ENCODE results near the gene TICAM2.
"Not testable (repeated sequence)": the region's sequence is repeated elsewhere in the genome, so short reads cannot be mapped to it uniquely, and the experiment has no call there.

TICAM2 gene, protein sequence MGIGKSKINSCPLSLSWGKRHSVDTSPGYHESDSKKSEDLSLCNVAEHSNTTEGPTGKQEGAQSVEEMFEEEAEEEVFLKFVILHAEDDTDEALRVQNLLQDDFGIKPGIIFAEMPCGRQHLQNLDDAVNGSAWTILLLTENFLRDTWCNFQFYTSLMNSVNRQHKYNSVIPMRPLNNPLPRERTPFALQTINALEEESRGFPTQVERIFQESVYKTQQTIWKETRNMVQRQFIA

DNA sequence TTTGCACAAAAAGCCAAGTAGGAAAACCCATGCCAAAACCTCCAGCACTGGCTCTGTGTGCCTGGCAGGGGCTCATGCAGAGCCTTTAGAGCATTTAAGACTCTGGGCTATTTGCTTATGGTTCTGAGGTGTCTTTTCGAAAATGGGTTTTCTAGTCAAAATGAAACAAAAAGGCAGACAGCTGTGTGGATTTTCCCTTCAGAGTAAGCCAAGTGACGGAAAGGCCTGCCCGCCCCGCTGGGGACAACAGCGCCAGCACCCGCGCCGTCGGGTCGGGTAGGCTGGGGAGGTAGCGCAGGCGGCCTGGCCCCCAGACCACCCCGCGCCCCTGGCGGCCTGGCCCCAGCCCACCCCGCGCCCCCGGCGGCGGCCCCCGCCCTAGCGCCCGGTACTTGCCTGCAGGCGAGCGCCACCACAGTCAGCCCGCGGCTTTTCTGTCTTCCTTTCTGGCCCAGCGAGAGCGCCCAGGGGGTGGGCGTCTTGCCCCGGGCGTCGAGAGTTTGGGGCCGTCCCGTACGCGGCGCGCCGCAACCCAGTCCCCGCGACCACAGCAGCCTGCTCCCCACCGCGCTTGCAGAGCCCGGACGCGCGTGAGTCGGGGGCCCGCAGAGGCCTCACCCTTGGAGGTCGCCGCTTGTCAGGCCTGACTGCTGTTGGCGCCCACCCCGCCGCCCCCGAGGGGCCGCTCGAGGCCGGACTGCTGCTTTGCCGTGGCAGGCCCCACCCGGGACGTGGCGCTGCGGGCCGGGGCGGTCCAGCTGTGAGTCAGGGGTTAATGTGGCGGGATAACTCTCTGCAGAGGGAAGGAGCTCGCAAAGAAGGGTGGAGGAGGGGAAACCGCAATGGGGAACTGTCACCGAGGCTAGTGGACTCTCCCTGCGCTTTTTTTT, at the start of gene TICAM2:
TSS of gene TICAM2 (minus strand) at position 779 of the 890 bp plus-strand sequence. CDS start 21,223 bp downstream, outside the sequence.
- FAIRE-seq = peak; percentile 95
- peak; percentile 60 for DNase-seq (ENCODE audit: extremely low spot score, insufficient read length, low read depth)

GRCh38 chr5:115649541-115649940, 47.3 kb upstream of the TICAM2 start:
- FAIRE-seq (no peak), DNase-seq (ENCODE audit: extremely low spot score, insufficient read length, low read depth) (no peak)

GRCh38 chr5:115648056-115648455, 45.8 kb upstream of the TICAM2 start:
- no peak for DNase-seq (ENCODE audit: extremely low spot score, insufficient read length, low read depth)
- no peak for FAIRE-seq

DNA sequence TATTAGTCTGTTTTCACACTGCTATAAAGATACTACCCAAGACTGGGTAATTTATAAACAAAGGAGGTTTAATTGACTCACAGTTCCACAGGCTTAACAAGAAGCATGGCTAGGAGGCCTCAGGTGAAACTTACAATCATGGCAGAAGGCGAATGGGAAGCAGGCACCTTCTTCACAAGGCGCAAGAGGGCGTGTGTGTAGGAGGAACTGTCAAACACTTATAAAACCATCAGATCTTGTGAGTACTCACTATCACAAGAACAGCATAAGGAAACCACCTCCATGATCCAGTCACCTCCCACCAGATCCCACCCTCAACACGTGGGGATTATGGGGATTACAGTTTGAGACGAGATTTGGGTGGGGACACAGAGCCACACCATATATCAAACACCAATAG, 43.1 kb upstream of the TICAM2 start:
- not testable (repeated sequence) for FAIRE-seq; DNase-seq (ENCODE audit: extremely low spot score, insufficient read length, low read depth)

DNA sequence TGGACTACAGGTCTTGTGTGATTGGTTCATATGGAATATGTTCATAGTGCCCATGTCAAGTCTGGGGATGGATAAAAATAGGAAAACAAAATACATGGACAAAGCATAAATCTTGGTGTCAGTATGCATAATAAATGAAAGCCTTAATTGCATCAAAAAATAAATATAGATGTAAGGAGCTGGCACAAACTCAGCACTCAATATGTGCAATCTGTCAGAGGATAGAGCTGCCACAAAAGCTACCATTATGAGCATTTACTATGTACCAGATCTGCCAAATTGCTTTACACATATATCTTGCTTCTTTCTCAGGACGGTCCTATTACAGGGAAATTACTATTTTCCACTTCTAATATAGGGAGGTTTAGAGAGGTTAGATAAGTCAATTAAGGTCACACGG, 41.8 kb upstream of the TICAM2 start:
- FAIRE-seq = no peak
- DNase-seq (ENCODE audit: extremely low spot score, insufficient read length, low read depth) = no peak

DNA sequence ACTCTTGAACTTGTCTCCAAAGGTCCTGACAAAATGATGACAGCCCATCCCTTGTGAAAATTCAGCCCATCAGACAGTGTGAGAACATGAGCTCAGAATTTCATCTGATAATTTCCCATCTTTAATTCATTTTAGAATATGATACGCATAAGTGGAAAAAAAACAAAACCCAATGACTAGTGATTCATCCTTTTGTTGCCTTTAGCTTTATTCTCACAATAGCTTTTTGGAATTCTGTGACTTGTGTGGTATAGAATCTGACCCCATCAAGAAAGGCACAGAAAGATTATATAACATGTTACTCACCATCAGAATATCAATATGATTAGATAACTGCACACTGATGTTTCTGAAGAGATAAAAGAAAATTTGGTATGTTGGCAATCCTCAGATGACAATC, 39.7 kb upstream of the TICAM2 start:
- no peak for DNase-seq (ENCODE audit: extremely low spot score, insufficient read length, low read depth)
- no peak for FAIRE-seq

DNA sequence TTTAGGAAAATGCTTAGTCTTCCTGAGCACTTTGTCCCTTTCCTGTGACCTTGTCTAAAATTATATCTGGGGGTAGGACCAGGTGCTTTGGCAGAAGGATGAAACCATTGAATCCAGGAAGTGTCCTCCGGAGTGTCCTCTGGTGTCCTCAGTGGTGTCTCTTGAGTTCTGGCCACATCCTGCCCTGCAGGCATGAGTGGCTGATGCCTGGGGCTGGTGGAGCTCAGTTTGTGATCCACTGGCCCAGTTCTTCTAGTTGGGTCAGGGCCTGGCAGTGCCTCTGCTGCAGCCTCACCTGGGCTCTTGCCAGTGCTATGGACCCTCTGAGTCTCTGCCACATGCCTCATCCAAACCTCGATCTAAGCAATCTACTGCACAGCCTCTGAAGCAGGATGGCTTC, 38.0 kb upstream of the TICAM2 start:
- no peak for DNase-seq (ENCODE audit: extremely low spot score, insufficient read length, low read depth)
- no peak for FAIRE-seq

GRCh38 chr5:115639377-115639776, 37.1 kb upstream of the TICAM2 start:
- no peak for DNase-seq (ENCODE audit: extremely low spot score, insufficient read length, low read depth)
- peak; percentile 53 for FAIRE-seq

DNA sequence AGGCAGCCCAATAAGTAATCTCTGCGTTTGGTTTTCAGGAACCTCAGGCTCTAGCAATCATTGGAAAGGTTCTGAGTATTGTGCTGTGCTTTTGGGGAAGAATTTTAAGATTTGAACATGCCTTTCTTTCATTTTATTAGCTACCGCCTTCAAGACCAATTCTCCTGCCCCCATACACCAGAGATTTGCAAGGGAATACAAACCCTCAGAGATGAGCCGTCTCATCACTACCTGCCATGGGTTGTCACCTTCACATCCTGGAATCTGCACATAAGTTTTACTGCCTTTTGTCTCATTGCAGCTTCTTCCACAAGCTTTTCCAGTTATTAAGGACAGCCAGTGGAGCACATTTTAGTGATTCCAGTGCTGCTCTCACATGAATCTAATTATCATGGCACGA, 35.2 kb upstream of the TICAM2 start:
- DNase-seq (ENCODE audit: extremely low spot score, insufficient read length, low read depth) (no peak), FAIRE-seq (no peak)

GRCh38 chr5:115636008-115636407, 33.7 kb upstream of the TICAM2 start:
- no peak for FAIRE-seq
- no peak for DNase-seq (ENCODE audit: extremely low spot score, insufficient read length, low read depth)

DNA sequence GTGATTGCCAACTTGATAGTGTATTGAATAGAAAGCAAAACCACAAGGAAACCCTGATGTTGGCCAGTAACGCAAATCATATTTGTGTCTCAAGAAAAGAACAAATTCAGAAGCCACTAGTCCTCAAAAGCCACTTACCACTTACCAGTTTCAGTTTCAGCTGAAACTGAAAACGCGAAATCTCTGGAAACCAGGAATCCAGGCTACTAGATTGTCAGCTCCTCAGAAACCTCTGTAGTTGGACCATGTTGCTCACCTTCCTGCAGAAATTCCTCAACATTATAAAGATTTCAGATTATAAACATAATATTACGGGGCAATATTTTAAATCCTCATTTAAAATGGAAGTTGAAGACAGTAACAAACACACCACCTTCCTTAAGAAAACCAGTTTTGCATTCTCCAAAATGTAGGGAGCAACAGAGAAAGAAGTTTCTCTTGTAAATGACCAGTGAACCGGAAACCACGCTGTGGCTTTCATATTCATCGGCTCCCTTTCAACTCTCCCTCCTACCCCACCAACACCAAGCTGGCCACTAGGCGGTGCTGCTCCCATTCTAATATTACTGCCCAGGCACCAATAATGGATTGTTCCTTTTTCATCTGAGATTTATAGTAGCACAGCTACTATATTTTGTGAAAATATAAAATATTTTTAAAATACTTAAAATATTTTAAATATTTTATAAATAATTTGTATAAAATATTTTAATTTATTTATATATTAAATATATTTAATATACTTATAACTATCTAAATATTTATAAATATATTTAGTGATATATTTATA, 32.3 kb upstream of the TICAM2 start:
- DNase-seq (ENCODE audit: extremely low spot score, insufficient read length, low read depth) (peak; percentile 56), FAIRE-seq (peak; percentile 97)

DNA sequence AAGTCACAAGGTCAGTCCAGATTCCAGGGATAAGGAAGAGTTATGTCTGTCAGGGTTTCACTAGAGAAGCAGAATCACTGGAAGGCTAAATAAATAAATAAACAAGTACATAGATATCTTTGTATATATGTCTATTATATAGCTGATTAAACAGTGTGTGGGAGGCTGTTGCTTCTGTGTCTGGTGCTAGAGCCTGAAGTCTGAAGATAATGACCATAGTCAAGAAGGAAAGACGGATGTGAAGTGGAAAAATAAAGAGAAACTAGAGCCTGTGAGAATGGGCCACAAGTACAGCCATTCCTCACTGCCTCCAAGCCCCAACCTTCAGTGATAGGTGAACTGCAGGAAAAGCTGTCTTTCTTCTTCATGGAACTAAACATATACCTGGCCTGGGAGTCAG, 27.6 kb upstream of the TICAM2 start:
- FAIRE-seq = no peak
- no peak for DNase-seq (ENCODE audit: extremely low spot score, insufficient read length, low read depth)

GRCh38 chr5:115627295-115627865, 25.1 kb upstream of the TICAM2 start:
- FAIRE-seq = no peak
- DNase-seq (ENCODE audit: extremely low spot score, insufficient read length, low read depth) = no peak

GRCh38 chr5:115626445-115626823, 24.2 kb upstream of the TICAM2 start:
- no peak for DNase-seq (ENCODE audit: extremely low spot score, insufficient read length, low read depth)
- FAIRE-seq = no peak

- peak; percentile 97 for FAIRE-seq
- peak; percentile 86 for DNase-seq (ENCODE audit: extremely low spot score, insufficient read length, low read depth)
Observed at GRCh38 chr5:115625579-115626444, 23.5 kb upstream of the TICAM2 start, which contains the start of gene TMED7. Gene TMED7 (minus strand): TSS chr5:115626036. CDS start chr5:115625792, 244 bp downstream.

DNA sequence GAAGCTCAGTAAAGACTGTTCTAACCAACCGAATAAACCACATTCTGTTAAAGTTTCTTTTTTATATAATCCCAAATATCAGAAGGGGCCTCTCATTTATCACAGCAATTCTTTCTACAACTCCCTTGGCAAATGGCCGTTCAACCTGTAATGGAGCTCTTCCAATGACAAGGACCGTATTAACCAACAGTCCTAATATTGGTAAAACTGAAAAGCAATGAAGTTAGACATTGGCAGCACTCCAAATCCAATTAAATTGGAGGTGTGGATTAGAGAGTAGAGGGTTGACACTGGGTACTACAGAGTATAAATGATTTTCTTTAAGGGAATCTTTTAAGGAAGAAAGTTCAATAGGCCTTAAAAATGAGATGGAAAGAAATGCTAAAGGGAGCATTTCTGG, 22.7 kb upstream of the TICAM2 start:
- DNase-seq (ENCODE audit: extremely low spot score, insufficient read length, low read depth) (no peak), FAIRE-seq (peak; percentile 31)

DNA sequence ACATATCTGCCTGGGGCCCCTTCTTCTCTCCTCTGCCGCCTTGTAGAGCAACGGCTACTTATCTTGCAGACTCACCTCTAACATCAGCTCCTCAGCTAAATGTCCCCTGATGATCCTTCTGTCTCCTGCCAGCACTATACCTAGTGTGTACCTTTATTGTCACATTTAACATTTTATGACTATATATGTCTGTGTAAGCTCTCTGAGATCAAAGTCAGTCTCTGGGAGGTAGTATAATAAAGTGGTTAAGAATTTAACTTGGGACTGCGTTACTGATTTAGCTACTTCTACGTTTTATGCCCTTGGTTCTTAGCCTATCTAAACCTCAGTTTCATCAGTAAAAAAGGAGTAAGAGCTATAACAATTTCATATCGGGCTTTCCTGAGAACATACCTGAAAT, 21.4 kb upstream of the TICAM2 start:
- no peak for FAIRE-seq
- DNase-seq (ENCODE audit: extremely low spot score, insufficient read length, low read depth) = no peak

- FAIRE-seq (no peak), DNase-seq (ENCODE audit: extremely low spot score, insufficient read length, low read depth) (no peak)
Observed at GRCh38 chr5:115621365-115621900, 19.2 kb upstream of the TICAM2 start.

DNA sequence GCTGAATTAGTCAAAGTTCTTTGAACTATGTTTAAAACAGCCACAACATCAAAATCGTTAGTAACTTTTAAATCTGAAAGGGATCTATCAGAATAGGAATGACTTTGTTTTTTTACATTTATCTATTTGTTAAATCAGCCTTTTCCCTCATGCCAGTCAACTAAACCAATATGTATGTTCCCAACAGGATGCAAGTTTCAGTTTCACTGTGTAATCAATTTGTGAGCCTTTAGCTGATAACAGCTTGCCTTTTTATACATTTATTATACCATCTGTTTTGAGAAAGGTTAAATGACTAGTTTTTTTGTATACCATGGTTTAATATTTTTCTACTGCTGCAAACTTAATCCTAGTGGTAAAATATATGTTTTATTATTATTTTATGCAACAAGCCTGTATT, 14.6 kb upstream of the TICAM2 start:
- no peak for DNase-seq (ENCODE audit: extremely low spot score, insufficient read length, low read depth)
- no peak for FAIRE-seq

Data from GM18507 (cell line).